CD4-positive, alpha-beta T cell treated with Interferon gamma for 1 hour (primary cell): ENCODE data around the gene MAK.
"Not testable (repeated sequence)": the region's sequence is repeated elsewhere in the genome, so short reads cannot be mapped to it uniquely, and the experiment has no call there.

ENCODE experiments used
- DNase-seq: peaks from one replicate; pipeline ENCODE4 v3.0.0-alpha.2; 2020

MAK gene

DNA sequence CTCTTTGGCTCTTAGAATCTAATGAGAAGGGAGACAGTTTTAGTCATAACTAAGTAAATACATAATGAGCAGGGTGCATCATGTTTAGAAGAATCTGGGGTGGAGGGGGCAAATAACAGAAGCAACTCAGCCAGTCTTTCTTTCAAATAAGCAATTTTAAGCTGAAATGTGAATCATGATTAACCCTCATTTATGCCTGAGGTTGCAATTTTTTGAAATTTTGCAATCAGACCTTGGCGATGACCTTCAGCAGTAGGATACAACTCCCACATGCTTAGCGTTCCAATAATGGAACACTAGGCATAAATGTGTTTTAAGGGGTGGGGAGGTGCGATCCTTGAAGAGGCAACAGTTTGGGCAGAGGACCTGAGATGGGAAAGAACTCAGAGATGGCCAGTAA is 60.1 kb downstream of the MAK start:
- no peak for DNase-seq

DNA sequence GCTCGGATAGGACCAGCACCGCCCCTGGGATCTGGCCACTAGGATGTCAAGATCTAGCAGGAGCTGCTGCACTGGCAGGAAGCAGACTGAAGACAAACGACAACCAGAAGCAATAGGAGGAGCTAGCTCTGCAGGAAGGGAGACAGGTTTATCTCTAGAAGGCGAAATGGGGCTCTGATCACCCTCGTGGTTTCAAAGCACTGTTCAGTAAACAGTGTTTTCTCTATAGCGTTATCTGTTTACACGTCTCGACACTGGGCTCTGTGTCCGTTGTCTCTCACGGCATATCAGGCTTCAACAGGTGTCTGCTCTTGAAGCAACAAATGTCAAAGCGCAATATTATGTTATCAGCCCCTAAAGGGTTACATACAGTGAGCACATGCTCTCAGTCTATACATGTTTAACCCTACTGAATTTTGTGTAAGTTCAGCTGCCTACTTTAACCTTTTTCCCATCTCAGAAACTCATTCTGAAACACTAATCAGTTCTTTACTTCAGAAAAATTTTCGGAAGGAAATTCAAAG is 66.9 kb downstream of the MAK start:
- DNase-seq: no peak

DNA sequence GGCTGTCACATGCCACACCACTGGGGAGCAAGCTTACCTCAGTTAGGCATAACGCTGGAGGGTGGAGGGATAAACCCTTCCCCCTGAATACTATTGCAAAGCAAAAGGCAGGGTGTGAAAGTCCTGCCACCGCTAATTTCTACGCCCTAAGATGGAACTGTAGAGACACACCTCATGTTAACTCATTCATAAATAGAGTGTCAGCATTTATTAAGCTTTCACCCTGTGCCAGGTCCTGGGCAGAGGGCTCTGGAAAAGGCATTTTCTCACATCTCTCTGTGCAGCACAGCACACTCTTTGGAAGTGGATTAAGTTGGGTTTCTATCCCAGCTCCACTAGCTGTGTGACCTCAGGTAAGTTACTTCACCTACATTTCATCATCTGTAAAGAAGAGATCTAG is 68.9 kb downstream of the MAK start:
- DNase-seq: no peak

DNA sequence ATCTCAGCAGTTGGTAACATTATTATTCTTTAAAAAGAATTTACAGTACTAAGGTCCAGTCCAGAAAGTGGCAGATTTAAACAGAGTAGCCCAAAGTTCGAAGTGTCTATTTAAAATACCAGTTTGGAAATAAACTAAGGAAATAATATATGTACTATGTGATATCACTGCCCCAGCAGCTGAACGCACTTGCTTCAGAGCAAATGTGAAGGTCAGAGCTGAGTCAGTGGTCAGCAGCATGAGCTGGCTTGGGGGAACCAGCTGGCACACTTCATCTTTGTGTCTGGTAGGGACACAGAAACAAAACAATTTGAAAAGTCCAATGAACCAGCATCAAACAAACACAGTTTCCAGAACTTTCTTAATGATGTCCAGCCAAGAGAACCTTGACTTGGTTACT is 75.3 kb downstream of the MAK start:
- no peak for DNase-seq

DNA sequence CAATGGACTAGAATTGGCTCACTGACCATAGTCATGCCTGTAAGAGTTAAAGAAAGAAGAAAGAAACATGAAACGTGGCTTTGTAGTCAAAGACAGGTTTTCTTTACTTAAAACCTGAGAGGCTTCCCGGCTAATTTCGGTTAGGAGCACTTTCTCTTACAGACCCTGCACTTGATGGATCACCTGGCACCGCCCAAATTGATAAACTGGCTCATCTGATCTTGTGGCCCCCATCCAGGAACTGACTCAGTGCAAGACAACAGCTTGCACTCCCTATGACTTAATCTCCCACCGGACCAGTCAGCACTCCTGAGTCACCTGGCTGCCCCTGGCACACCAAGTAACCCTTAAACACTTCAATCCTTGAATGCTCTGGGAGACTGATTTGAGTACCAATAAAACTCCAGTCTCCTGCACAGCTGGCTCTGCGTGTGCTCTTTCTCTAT is 78.4 kb downstream of the MAK start:
- DNase-seq: no peak

DNA sequence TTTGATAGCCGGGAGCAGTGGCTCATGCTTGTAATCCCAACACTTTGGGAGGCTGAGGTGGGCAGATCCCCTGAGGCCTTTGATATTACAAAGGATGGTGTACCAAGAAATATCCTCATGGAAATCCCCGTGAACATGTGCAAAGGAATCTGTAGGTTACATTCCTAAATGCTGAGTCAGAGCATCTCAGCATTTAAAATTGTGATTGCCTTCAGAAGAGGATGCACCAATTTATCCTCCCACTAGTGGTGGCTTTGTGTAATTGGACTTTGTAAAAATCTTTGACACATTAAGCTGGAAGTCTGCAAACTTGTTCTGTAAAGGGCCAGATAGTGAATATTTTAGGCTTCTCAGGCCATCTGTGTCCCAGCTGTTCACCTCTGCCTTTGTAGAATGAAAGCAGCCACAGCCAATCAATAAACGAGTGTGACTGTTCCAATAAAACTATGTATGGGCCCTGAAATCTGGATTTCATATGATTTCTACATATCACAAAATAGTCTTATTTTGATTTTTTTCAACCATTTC is 79.0 kb downstream of the MAK start:
- no peak for DNase-seq

DNA sequence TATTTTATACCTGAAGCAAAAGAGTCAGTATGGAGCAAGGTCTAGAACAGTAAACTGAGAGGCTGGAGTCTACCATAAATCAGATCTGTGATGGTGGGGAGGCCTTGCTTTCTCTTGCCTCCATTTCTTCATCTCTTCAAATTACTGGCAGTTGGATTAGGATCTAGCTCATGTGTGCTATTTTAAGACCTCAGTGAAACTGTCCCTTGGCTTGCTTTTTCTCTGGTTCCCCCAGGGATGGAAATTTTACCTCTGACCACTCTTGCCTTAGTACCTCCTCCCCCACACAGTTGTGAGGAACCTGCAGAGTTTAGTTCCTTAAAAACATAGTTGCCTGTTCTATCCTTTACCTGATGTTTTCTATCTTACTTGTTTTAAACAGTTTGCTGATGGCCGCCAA is 82.3 kb downstream of the MAK start:
- DNase-seq: no peak

DNA sequence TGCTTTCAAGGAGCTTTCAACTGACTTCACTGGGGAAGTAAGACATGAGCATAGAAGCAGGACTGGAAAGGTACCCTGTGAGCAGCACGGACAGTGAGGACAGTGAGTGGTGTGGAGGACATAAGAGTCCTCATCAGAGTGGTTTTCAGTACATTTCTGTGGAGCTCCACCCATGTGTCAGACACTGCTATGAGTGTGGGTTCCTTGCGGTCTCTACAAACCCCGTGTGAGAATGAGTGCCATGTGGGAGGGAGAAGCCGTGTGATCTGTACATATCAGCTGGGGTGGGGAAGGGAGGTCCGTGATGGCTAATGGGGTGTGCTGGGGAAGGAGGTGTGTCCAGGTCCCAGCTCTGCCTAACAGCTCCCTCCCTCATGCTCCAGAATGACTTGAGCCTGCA is 86.6 kb downstream of the MAK start:
- peak; percentile 20 for DNase-seq

DNA sequence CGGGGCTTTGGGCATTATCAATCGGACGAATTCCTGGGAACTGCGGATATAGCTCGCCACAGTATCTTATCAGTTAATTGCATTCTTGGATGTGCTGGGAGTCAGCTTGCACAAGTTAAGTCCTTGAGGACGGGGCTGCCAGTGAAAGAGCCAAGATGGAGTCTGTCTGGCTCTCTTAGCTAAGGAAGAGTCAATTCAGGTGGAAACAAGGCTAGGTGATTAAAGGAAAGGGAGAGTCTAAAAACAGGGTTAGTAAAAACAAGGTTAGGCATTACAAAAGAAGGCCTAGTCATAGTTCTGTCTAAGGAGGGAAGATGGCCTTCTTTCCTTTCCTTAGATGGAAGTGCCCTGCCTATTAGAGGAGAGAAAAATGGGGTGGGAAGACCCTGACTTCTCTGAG is 87.8 kb downstream of the MAK start:
- not testable (repeated sequence) for DNase-seq

DNA sequence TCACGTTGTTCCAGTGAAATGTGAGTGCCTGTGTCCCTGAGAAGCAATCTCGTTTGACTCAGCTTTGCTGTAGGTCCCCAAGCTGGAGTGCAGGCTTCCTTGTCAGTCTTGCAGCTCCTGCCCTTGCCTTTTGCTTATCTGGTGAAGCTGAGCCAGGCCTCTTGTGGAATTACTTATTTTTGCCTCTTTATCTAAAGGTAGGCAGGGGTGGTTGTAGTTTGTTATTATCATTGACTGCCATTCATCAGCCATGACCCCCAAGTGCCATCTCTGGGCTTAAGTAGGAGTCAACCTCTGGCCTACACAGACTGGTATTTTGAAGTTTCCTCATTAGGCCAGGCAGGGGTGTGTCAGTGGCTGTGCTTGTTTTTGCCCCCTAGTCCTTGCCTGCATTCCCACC is 88.6 kb downstream of the MAK start:
- no peak for DNase-seq

DNA sequence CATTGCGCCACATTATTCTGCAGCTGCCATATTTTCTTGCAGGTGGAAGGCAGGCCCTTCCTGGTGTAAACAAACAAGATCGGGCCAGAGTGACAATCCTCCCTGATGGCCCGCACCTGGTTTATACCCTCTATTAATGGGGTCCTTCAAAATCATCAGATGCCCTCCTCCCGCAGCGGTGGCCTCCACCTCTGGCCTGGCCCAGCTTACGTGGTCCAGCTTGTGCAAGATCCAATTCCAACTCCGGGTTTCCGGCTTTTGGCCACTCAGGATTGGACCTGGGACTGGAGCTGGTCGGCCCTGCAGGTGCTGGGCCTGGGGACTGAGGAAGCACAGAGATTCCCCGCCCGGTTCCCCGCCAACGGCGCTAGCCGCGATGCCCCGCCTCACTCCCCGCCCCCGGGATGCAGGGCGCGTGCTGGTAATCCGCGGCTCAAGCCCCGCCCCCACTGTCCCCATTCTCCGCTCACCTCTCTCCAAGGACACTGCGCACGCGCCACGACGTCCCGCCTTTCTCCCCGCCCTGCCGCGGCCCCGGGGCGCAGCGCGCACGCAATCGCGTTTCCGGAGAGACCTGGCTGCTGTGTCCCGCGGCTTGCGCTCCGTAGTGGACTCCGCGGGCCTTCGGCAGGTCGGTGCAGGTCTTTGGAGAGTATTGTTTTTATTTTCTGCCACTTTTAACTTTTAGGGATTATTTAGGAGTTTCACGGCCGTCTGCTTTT is 90.9 kb downstream of the MAK start, which contains the start of gene TMEM14B:
TMEM14B (plus strand) TSS at position 555 of the 722 bp plus-strand sequence. CDS start 1,441 bp downstream, outside the sequence.
- peak; percentile 98 for DNase-seq

DNA sequence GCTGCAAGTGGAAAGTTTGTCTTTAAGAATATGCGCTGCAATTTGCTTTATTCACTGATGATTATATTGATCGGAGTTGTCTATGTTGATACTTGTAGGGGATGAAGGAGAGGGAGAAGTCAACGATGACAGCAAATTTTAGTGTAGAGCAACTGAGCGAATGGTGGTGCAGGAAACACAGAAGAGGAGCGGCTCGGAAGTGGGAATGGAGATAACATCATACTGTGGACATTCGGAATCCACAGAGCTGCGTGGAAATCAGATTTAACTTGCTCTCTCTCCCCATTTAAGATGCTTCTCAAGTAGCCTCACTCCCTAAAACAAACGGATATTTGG is 91.5 kb downstream of the MAK start:
- DNase-seq: no peak

DNA sequence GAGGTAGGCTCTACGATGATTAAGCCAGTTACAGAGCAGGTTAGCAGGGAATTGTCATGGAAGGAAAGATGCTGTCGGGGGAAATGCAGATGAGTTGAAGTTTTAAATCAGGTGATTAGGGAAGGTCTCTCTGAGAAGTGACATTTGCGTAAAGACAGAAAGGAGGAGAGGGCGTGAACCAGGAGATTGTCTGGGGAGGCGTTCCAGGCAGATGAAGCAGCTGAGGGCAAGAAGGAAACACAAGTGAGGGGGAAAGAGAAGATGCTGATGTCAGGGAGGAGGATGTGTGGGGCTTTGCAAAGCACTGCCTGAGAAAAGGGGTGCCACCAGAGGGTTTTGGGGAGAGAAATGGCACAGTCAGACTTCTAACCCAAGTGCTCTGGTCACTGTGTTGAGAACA is 93.2 kb downstream of the MAK start:
- DNase-seq: no peak

DNA sequence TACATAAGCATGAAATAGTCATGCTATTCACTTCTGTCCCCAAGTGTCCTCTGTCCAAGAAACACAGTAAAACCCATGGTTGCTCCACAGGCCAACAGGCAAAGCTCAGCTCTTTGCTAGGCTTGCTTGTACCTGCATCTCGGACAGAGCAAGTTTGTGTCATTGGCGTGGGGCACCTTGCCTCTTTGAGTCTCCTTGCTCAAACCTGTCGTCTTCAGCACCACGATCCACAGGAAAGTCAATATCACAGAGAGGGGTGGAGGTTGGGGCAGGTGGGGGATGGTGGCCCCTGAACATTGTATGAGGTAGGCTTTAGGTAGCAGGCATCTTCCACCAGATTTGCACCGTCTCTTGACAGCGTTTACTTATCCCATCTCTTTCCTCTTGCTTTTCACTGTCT is 94.8 kb downstream of the MAK start:
- no peak for DNase-seq

DNA sequence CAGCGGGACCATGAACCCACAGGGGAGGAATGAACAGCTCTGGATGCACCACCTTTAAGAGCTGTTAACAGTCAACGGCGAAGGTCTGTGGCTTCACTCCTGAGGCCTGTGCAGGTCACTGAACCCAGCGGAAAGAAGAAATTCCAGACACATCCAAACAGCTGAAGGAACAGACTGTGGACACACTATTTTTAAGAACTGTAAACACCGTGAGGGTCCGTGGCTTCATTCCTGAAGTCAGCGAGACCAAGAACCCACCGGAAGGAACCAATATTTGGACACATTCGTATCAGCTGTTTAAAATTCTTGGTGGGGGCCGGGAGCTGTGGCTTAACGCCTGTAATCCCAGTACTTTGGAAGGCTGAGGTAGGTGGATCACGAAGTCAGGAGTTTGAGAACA is 96.1 kb downstream of the MAK start:
- no peak for DNase-seq

DNA sequence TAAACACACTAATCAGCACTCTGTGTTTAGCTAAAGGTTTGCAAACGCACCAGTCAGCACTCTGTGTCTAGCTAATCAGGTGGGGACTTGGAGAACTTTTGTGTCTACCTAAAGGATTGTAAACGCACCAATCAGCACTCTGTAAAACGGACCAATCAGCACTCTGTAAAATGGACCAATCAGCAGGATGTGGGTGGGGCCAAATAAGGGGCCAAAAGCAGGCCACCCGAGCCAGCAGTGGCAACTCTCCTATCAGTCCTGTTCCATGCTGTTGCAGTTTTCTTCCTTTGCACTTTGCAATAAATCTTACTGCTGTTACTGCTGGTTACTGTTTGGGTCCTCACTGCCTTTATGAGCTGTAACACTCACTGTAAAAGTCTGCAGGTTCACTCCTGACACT is 96.7 kb downstream of the MAK start:
- DNase-seq: not testable (repeated sequence)

DNA sequence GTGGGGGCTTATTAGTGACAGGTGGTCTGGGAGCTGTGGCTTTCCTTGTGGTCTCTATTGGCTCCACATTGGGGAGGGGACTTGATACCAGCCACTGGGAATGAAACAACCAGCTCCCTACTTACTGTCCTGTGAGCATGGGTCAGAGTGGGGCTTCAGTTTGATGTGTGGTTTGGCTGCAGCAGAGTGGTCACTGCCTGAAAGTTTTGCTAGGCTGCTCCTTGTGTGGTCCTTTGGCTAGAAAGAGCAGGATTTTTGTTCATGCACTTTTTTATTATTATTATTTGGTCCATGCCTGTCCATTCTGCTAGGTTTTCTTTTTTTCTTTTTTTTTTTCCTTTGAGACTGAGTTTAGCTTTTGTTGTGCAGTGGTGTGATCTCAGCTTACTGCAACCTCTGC is 98.3 kb downstream of the MAK start:
- no peak for DNase-seq

DNA sequence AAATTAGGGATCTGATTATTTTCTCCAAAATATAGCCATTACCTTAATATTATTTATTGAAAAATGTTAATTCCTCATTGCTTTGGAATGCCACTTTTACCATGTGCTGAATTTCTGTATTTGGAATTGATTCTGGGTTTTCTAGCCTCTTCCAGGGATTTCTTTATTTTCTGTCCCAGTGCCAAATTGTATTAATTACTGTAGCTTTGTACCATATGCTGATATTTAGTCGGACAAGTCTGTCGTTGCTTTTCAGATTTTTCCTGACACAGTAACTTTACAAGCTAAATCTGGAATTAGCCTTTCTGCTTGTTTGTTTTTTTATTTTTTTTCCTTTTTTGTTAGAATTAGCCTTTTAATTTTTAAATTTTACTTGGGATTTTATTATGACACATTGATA is 101.6 kb downstream of the MAK start:
- no peak for DNase-seq

DNA sequence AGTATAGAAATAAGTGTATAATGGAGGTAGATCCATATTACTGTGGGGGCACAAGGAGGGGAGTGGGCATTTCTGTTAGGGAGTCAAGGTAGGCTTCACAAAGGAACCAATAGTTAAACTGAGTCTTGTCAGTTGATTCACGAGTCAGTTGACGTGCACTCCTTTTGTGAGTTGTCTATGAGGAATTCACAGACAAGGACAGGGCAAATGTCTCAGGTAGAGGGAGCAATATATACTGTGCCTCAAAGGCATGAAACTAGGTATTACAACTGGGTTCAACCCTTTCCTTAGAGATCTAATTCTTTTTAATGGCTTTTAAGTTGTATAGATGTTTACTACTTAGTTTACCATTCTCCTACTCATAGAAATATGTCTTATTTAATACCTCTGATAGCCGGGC is 104.5 kb downstream of the MAK start:
- DNase-seq: no peak

DNA sequence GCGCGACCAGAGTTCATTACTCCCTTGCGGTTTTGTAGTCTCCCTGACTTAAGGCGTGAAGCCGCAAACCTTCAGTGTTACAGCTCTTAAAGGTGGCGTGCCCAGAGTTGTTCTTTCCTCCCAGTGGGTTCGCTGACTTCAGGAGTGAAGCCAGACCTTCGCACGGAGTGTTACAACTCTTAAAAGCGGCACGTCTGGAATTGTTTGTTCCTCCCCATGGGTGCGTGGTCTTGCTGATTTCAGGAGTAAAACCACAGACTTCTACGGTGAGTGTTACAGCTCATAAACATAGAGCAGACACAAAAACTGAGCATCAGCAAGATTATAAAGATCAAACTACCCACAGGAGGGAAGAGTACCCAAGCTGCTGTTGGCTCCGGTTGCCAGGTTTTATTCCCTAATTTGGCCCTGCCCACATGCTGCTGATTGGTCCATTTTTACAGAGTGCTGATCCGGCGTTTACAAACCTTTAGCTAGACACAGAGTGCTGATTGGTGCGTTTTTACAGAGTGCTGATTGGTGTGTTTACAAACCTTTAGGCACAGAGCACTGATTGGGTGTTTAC is 105.1 kb downstream of the MAK start:
- peak; percentile 13 for DNase-seq

DNA sequence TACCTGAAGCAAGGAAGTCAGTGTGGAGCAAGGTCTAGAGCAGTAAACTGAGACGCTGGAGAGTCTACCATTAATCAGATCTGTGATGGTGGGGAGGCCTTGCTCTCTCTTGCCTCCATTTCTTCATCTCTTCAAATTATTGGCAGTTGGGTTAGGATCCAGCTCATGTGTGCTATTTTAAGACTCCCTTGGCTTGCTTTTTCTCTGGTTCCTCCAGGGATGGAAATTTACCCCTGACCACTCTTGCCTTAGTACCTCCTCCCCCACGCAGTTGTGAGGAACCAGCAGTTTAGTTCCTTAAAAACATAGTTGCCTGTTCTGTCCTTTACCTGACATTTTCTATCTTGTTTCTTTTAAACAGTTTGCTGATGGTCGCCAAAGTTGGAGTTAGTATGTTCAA is 108.1 kb downstream of the MAK start:
- DNase-seq: no peak

DNA sequence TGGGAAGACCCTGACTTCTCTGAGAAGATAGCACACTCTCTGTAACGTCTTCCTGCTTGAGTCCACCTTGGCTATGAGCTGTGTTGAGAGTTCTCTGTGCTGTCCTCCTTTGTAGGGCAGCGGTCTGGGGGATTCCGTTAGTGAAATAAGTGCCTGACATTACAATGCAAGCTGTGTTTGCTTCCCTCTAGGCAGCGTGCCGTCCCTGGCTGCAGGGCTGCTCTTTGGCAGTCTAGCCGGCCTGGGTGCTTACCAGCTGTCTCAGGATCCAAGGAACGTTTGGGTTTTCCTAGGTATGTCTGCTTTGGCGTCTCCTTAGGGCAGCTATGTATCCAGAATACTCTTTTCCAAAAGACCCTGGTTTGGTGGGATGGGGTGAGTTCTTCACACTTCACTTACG is 112.6 kb downstream of the MAK start:
- no peak for DNase-seq

DNA sequence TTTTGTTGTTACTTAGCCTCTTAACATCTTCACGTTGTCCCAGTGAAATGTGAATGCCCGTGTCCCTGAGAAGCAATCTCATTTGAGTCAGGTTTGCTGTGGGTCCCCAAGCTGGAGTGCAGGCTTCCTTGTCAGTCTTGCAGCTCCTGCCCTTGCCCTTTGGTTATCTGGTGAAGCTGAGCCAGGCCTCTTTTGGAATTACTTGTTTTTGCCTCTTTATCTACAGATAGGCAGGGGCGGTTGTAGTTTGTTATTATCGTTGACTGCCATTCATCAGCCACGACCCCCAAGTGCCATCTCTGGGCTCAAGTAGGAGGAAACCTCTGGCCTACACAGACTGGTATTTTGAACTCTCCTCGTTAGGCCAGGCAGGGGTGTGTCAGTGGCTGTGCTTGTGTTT is 113.3 kb downstream of the MAK start:
- no peak for DNase-seq

DNA sequence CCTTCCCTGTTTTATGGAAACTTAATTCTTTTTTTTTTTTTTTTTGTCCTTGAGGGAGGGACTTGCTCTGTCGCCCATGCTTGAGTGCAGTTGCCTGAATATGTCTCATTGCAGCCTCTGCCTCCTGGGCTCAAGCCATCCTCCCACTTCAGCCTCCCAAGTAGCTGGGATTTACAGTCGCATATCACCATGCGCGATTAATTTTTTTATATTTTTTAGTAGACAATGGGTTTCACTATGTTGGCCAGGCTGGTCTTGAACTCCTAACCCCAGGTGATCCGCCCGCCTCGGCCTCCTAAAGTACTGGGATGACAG is 114.8 kb downstream of the MAK start:
- DNase-seq: no peak
